Stimulated activated CD4-positive, alpha-beta T cell treated with anti-CD3 and anti-CD28 coated beads, Interleukin-4, amount 100 ng/mL, for 4 hours (primary cell): ENCODE results near the gene WDFY3.

Experiments
- DNase-seq, 2 experiments: peaks; one replicate each; pipeline ENCODE4 v3.0.0-alpha.2; 2020

WDFY3 gene

GRCh38 chr4:84786478-84786877, 180.0 kb downstream of the WDFY3 start:
- DNase-seq, result no peak

GRCh38 chr4:84782517-84782916, 184.0 kb downstream of the WDFY3 start:
- DNase-seq, result no peak

- DNase-seq, result no peak
Observed at GRCh38 chr4:84780719-84781118, 185.8 kb downstream of the WDFY3 start.

GRCh38 chr4:84778041-84778440, 188.4 kb downstream of the WDFY3 start:
- no peak for DNase-seq

- DNase-seq, result no peak
Observed at GRCh38 chr4:84767168-84767567, 199.3 kb downstream of the WDFY3 start.

- DNase-seq, result no peak
Observed at GRCh38 chr4:84753321-84753972, 213.0 kb downstream of the WDFY3 start.

- no peak for DNase-seq
Observed at GRCh38 chr4:84751707-84752106, 214.8 kb downstream of the WDFY3 start.

- no peak for DNase-seq
Observed at GRCh38 chr4:84750960-84751283, 215.6 kb downstream of the WDFY3 start.

GRCh38 chr4:84750260-84750959, 216.1 kb downstream of the WDFY3 start:
- no peak for DNase-seq

- DNase-seq, result no peak
Observed at GRCh38 chr4:84740057-84740456, 226.4 kb downstream of the WDFY3 start.

GRCh38 chr4:84738622-84739021, 227.9 kb downstream of the WDFY3 start:
- DNase-seq, result no peak

- DNase-seq, result no peak
Observed at GRCh38 chr4:84737656-84738055, 228.8 kb downstream of the WDFY3 start.

- DNase-seq, result no peak
Observed at GRCh38 chr4:84734037-84734436, 232.5 kb downstream of the WDFY3 start.

- no peak for DNase-seq
Observed at GRCh38 chr4:84733343-84734033, 233.0 kb downstream of the WDFY3 start.

GRCh38 chr4:84730375-84730774, 236.1 kb downstream of the WDFY3 start:
- DNase-seq, result no peak

GRCh38 chr4:84727491-84727890, 239.0 kb downstream of the WDFY3 start:
- DNase-seq, result no peak

- DNase-seq, result no peak
Observed at GRCh38 chr4:84726356-84726755, 240.1 kb downstream of the WDFY3 start.

GRCh38 chr4:84722720-84723119, 243.8 kb downstream of the WDFY3 start:
- no peak for DNase-seq

- DNase-seq, result no peak
Observed at GRCh38 chr4:84719115-84719514, 247.4 kb downstream of the WDFY3 start.

- no peak for DNase-seq
Observed at GRCh38 chr4:84718699-84719098, 247.8 kb downstream of the WDFY3 start.

- DNase-seq, result no peak
Observed at GRCh38 chr4:84710548-84710947, 255.9 kb downstream of the WDFY3 start.

GRCh38 chr4:84708406-84709135, 257.9 kb downstream of the WDFY3 start:
- no peak for DNase-seq

- DNase-seq, result no peak
Observed at GRCh38 chr4:84706286-84706685, 260.2 kb downstream of the WDFY3 start.
